HEK293 (cell line): ENCODE data around the gene UGT1A8.

ENCODE experiments used
- CTCF ChIA-PET: fragments of 350-600 bp; formaldehyde crosslinking; extraction: SDS; loops from one replicate; lab custom pipeline; 2021; ENCODE audit warnings: antibody characterized with exemption; lab: Yijun Ruan, JAX
- POLR2A ChIA-PET: fragments of 300-600 bp; formaldehyde crosslinking; extraction: SDS; loops from one replicate; lab custom pipeline; 2020; ENCODE audit warnings: antibody characterized with exemption, inconsistent platforms; lab: Yijun Ruan, JAX
- H3K27ac ChIP-seq: fragments of 200-500 bp; sonication (Bioruptor generic); 2 replicates; pipeline ENCODE4 v1.5.1; 2014; ENCODE audit warnings: low read depth, low read length, control low read depth, inconsistent platforms; ENCODE audit errors: extremely low read depth
- H3K36me3 ChIP-seq, 2 experiments: fragments of 200-500 bp in 1 of 2; sonication (Bioruptor generic) in 1 of 2; 1 replicate in 1 of 2; 2 replicates in 1 of 2; pipeline ENCODE4 v1.5.1; 2014 to 2017; ENCODE audit warnings: inconsistent platforms in 2 of 2, low read length in 2 of 2; ENCODE audit not compliant: control insufficient read depth in 2 of 2, insufficient read depth in 1 of 2
- H3K4me1 ChIP-seq: fragments of 200-500 bp; sonication (Bioruptor generic); 2 replicates; pipeline ENCODE4 v1.5.1; 2014; ENCODE audit warnings: mild to moderate bottlenecking, low read length, inconsistent platforms; ENCODE audit not compliant: control insufficient read depth, insufficient read depth
- H3K4me3 ChIP-seq: 2 replicates; pipeline ENCODE4 v1.5.1; 2011; ENCODE audit warnings: low read depth, mild to moderate bottlenecking, control low read depth, low read length, moderate library complexity
- H3K9me3 ChIP-seq: fragments of 200-500 bp; sonication (Bioruptor generic); 2 replicates; pipeline ENCODE4 v1.5.1; 2014; ENCODE audit warnings: low read depth, low read length, inconsistent platforms; ENCODE audit not compliant: control insufficient read depth, insufficient read depth
- GLIS1 ChIP-seq: fragments of 450-650 bp; formaldehyde crosslinking; IDR thresholded peaks from 2 replicates; pipeline ENCODE4 v1.5.1; 2016; ENCODE audit warnings: missing biosample characterization, missing genetic modification characterization
- KLF10 ChIP-seq: fragments of 450-650 bp; IDR thresholded peaks from 2 replicates; pipeline ENCODE4 v1.5.1; 2018; ENCODE audit warnings: missing biosample characterization, mild to moderate bottlenecking, missing genetic modification characterization
- KLF7 ChIP-seq: fragments of 450-650 bp; formaldehyde crosslinking; IDR thresholded peaks from 2 replicates; pipeline ENCODE4 v1.5.1; 2016; ENCODE audit warnings: missing biosample characterization, missing genetic modification characterization, borderline replicate concordance
- MYNN ChIP-seq: fragments of 450-650 bp; formaldehyde crosslinking; IDR thresholded peaks from 2 replicates; pipeline ENCODE4 v1.5.1; 2016; ENCODE audit warnings: missing biosample characterization, missing genetic modification characterization, borderline replicate concordance
- TSHZ1 ChIP-seq: fragments of 450-650 bp; formaldehyde crosslinking; IDR thresholded peaks from 2 replicates; pipeline ENCODE4 v1.5.1; 2016; ENCODE audit warnings: missing biosample characterization, missing genetic modification characterization, borderline replicate concordance
- ZBTB17 ChIP-seq: fragments of 450-650 bp; formaldehyde crosslinking; IDR thresholded peaks from 2 replicates; pipeline ENCODE4 v1.5.1; 2016; ENCODE audit warnings: missing biosample characterization, missing genetic modification characterization
- ZNF133 ChIP-seq: fragments of 450-650 bp; formaldehyde crosslinking; IDR thresholded peaks from 2 replicates; pipeline ENCODE4 v1.5.1; 2016; ENCODE audit warnings: missing biosample characterization, missing genetic modification characterization
- ZNF274 ChIP-seq, 2 experiments: fragments of 200-500 bp in 1 of 2; fragments of 450-650 bp in 1 of 2; sonication (Bioruptor generic) in 1 of 2; formaldehyde crosslinking in 1 of 2; IDR thresholded peaks; 2 replicates each; pipeline versions ENCODE4 v1.5.1 to v1.6.1; 2014 to 2016; ENCODE audit warnings: borderline replicate concordance in 1 of 2, inconsistent platforms in 1 of 2, low read length in 1 of 2, missing biosample characterization in 1 of 2, missing genetic modification characterization in 1 of 2
- ZNF292 ChIP-seq: fragments of 450-650 bp; formaldehyde crosslinking; IDR thresholded peaks from 2 replicates; pipeline ENCODE4 v1.5.1; 2016; ENCODE audit warnings: low read depth, missing biosample characterization, missing genetic modification characterization, borderline replicate concordance
- ZNF302 ChIP-seq: fragments of 450-650 bp; formaldehyde crosslinking; IDR thresholded peaks from 2 replicates; pipeline ENCODE4 v1.5.1; 2016; ENCODE audit warnings: missing biosample characterization, missing genetic modification characterization, low read depth
- ZNF37A ChIP-seq: fragments of 450-650 bp; IDR thresholded peaks from 2 replicates; pipeline ENCODE4 v1.5.1; 2018; ENCODE audit warnings: missing biosample characterization, missing genetic modification characterization
- ZNF404 ChIP-seq: fragments of 450-650 bp; formaldehyde crosslinking; IDR thresholded peaks from 2 replicates; pipeline ENCODE4 v1.5.1; 2017; ENCODE audit warnings: missing biosample characterization, missing genetic modification characterization
- ZNF416 ChIP-seq: fragments of 450-650 bp; formaldehyde crosslinking; IDR thresholded peaks from 2 replicates; pipeline ENCODE4 v1.5.1; 2016; ENCODE audit warnings: missing biosample characterization, missing genetic modification characterization
- ZNF521 ChIP-seq: fragments of 450-650 bp; formaldehyde crosslinking; IDR thresholded peaks from 2 replicates; pipeline ENCODE4 v1.5.1; 2017; ENCODE audit warnings: missing biosample characterization, mild to moderate bottlenecking, missing genetic modification characterization
- ZNF549 ChIP-seq: fragments of 450-650 bp; IDR thresholded peaks from 2 replicates; pipeline ENCODE4 v1.5.1; 2018; ENCODE audit warnings: missing biosample characterization, missing genetic modification characterization, mild to moderate bottlenecking, inconsistent platforms, moderate library complexity
- ZNF654 ChIP-seq: fragments of 450-650 bp; formaldehyde crosslinking; IDR thresholded peaks from 2 replicates; pipeline ENCODE4 v1.5.1; 2016; ENCODE audit warnings: low read depth, missing biosample characterization, missing genetic modification characterization
- ZNF747 ChIP-seq: fragments of 450-650 bp; formaldehyde crosslinking; IDR thresholded peaks from 2 replicates; pipeline ENCODE4 v1.5.1; 2016; ENCODE audit warnings: missing biosample characterization, missing genetic modification characterization
- ZSCAN16 ChIP-seq: fragments of 450-650 bp; formaldehyde crosslinking; IDR thresholded peaks from 2 replicates; pipeline ENCODE4 v1.5.1; 2016; ENCODE audit warnings: missing biosample characterization, missing genetic modification characterization
- ZSCAN30 ChIP-seq: fragments of 450-650 bp; IDR thresholded peaks from 2 replicates; pipeline ENCODE4 v1.5.1; 2018; ENCODE audit warnings: missing biosample characterization, mild to moderate bottlenecking, missing genetic modification characterization, moderate library complexity
- TF ChIP-seq, protein P1 (sequence below): fragments of 450-650 bp; formaldehyde crosslinking; IDR thresholded peaks from 2 replicates; pipeline ENCODE4 v1.5.1; 2016; ENCODE audit warnings: missing biosample characterization, missing genetic modification characterization

UGT1A8 gene

DNA sequence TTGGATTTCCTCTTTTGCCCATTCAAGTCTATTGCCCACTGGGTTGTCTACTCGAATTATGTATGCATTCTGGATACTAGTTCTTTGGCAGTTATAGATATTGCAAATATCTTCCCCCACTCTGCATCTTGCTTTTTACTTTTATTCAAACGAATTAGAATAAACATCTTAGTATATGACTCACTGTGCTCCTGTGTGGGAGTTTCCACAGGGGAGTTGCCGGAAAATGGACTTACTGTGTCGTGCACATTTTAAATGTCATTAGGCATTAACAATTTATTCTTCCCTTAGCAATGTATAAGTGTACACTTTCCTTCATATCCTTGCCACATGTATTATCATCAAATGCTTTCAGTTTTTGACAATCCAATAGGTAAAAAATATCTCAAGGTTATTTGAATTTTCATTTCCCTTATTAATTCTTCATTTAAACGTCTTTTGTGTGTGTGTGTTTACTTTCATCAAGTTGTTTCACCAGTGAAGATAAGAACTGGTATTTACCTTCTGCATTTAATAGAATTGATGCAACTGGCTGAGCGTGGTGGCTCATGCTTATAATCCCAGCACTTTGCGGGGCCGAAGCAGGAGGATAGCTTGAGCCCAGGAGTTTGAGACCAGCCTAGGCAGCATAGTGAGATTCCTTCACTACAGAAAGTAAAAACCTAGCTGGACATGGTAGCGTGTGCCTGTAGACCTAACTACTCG, 90.7 kb downstream of the UGT1A8 start:
- Histone ChIP-seq H3K4me3 (no peak overlapping the region), H3K4me1 (no peaks in the 10 kb centered on the region), H3K36me3 (no peaks in the 10 kb centered on the region), H3K27ac (no peak overlapping the region), H3K9me3 (no peaks in the 10 kb centered on the region)
- TF ChIP-seq ZNF292 (no peak), ZNF37A (no peak), KLF10 (tag by site-specific recombination) (no peak), ZNF302 (tag by site-specific recombination) (no peak), ZNF416 (no peak), ZNF404 (no peak)
- ChIA-PET POLR2A (no interaction called here), CTCF (interaction anchor here (0.7 to 1.0 kb wide), 2 partner anchors 155 to 442 kb away, joined by 3 read pairs; no protein-coding TSS in a partner anchor)

DNA sequence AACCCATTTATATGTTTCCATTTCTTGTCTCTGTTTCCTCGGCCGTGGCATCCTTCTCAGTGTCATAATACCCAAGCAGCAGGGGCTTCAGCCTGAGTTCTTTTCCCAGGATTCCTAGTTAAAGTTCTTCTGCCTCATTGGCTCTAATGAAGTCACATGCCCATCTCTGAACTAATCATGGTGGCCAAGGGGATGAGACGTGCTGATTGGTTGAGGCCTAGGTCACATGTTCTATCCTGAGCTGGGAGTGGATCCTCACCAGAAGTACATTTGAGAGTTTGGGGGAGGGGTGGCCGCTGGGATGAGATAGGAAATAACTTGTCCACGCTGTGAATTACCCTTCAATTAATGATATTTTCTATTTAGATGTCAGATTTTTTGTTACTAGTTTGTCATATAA, 91.5 kb downstream of the UGT1A8 start:
- no peaks in the 10 kb centered on the region for H3K9me3 ChIP-seq
- ChIA-PET POLR2A (no interaction called here), CTCF (interaction anchor here (1.0 kb wide), 1 partner anchor 156 kb away, joined by 3 read pairs; no protein-coding TSS in a partner anchor)
- no peak overlapping the region for H3K27ac ChIP-seq
- H3K4me3 ChIP-seq = no peak overlapping the region
- H3K4me1 ChIP-seq = no peaks in the 10 kb centered on the region
- TF ChIP-seq ZNF747 (no peak), ZNF274 (IDR thresholded peaks at IDR 0.05; ENCODE audit: low read length) (no peak), ZNF274 (tag by site-specific recombination; IDR thresholded peaks at IDR 0.05; ENCODE audit: borderline replicate concordance) (no peak), ZBTB17 (tag by site-specific recombination) (no peak), KLF7 (tag by site-specific recombination) (no peak), TSHZ1 (tag by site-specific recombination) (no peak), ZNF133 (no peak), ZNF549 (no peak)
- H3K36me3 ChIP-seq = no peaks in the 10 kb centered on the region

DNA sequence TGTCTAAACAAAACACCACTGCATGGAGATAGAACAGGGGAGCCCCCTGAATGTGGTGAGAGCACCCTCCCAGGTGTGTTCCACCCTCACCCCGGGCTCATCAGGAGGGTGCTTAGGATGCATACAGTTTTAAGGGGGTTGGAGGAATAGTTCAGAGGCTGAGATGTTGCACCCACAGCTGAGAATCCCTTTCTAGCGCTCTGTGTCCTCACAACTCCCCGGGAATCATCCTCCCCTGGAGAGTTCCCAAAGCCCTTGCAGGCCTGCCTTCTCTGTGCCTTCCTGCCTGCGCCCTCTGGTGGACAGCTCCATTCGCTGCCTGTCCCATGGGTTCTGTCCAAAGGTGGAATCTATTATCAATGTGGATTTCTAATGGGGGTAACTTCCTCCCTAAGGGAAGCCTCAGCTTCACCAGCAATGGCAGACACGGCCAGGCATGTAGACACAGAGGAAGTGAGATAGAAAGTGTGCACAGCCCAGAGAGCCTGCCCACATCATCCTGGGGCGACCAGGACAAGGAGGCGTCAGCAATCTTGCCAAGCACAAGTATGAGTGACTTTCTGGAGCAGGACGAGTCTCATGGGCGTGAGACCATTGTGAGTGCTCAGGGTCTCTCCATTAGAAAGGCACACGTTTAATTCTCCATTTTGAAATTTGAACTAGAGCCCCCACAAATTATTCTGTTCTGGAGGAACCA, 94.0 kb downstream of the UGT1A8 start:
- CTCF ChIA-PET = interaction anchor here (0.6 to 2.8 kb wide), 27 partner anchors 10 to 394 kb away, joined by 3 to 11 read pairs (median 4); no protein-coding TSS in a partner anchor
- no peaks in the 10 kb centered on the region for H3K9me3 ChIP-seq
- no peaks in the 10 kb centered on the region for H3K36me3 ChIP-seq
- TF ChIP-seq ZNF654 (tag by site-specific recombination) (peak; percentile 53), MYNN (tag by site-specific recombination) (no peak), ZNF521 (tag by site-specific recombination) (no peak), ZSCAN16 (tag by site-specific recombination) (no peak), ZSCAN30 (tag by site-specific recombination) (no peak), GLIS1 (tag by site-specific recombination) (peak; percentile 65)
- TF ChIP-seq, protein P1, sequence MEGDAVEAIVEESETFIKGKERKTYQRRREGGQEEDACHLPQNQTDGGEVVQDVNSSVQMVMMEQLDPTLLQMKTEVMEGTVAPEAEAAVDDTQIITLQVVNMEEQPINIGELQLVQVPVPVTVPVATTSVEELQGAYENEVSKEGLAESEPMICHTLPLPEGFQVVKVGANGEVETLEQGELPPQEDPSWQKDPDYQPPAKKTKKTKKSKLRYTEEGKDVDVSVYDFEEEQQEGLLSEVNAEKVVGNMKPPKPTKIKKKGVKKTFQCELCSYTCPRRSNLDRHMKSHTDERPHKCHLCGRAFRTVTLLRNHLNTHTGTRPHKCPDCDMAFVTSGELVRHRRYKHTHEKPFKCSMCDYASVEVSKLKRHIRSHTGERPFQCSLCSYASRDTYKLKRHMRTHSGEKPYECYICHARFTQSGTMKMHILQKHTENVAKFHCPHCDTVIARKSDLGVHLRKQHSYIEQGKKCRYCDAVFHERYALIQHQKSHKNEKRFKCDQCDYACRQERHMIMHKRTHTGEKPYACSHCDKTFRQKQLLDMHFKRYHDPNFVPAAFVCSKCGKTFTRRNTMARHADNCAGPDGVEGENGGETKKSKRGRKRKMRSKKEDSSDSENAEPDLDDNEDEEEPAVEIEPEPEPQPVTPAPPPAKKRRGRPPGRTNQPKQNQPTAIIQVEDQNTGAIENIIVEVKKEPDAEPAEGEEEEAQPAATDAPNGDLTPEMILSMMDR = peak; percentile 65
- no peak overlapping the region for H3K4me3 ChIP-seq
- no peaks in the 10 kb centered on the region for H3K4me1 ChIP-seq
- POLR2A ChIA-PET = no interaction called here
- no peak overlapping the region for H3K27ac ChIP-seq
